Measurements from ENCODE around the gene RHEB.

GRCh38 chr7:151433721-151434400 lies 85.8 kb downstream of the RHEB start:
- TF ChIP-seq, protein P1, sequence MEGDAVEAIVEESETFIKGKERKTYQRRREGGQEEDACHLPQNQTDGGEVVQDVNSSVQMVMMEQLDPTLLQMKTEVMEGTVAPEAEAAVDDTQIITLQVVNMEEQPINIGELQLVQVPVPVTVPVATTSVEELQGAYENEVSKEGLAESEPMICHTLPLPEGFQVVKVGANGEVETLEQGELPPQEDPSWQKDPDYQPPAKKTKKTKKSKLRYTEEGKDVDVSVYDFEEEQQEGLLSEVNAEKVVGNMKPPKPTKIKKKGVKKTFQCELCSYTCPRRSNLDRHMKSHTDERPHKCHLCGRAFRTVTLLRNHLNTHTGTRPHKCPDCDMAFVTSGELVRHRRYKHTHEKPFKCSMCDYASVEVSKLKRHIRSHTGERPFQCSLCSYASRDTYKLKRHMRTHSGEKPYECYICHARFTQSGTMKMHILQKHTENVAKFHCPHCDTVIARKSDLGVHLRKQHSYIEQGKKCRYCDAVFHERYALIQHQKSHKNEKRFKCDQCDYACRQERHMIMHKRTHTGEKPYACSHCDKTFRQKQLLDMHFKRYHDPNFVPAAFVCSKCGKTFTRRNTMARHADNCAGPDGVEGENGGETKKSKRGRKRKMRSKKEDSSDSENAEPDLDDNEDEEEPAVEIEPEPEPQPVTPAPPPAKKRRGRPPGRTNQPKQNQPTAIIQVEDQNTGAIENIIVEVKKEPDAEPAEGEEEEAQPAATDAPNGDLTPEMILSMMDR (IDR thresholded peaks at IDR 0.05; ENCODE audit: insufficient read depth, low read length) = no peak
- TF ChIP-seq REST (IDR thresholded peaks at IDR 0.05; ENCODE audit: insufficient replicate concordance, low read depth) = no peak
- TF ChIP-seq POLR2AphosphoS5 (IDR thresholded peaks at IDR 0.05; ENCODE audit: low read depth) = no peak
- no peak for TF ChIP-seq GABPA (IDR thresholded peaks at IDR 0.05; ENCODE audit: low read depth)
- no peak for TF ChIP-seq SPI1 (IDR thresholded peaks at IDR 0.05; ENCODE audit: borderline replicate concordance, low read depth)

All from HL-60 (cell line).